Measurements from ENCODE around the gene PDZRN3. TPM values are rescaled to one million over a fixed set of nuclear protein-coding genes. Genes with fewer than 3 reads are reported as not detected.

PDZRN3 gene
- polyA plus RNA-seq, 12 donors: 71.1 to 111 (median 87.2) TPM; not detected in 1

- DNase-seq: no peak
These were observed 198.1 kb downstream of the PDZRN3 start for GRCh38 chr3:73426606-73427005.

- DNase-seq: no peak
These were observed 201.6 kb downstream of the PDZRN3 start for GRCh38 chr3:73423116-73423515.

- no peak for DNase-seq
These were observed 202.2 kb downstream of the PDZRN3 start for GRCh38 chr3:73422571-73422970.

DNA sequence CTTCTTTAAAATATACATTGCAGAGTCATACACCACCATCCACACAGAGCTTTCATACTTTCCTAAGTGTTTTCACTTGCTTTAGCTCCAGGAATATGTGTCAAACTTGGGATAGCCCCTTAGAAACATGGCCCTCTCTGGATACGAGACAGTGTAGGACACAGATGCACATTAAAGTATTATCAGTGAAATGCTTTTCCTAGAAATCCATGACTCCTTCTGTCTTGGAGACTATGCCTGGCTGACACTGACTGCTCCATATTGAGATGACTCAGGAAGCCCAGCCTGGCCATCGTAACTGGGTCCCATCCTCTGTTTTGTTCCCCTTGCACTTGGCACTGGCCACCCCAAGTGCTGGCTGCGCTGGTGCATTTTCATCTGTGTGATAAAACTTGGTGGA lies 204.8 kb downstream of the PDZRN3 start:
- DNase-seq: no peak

GRCh38 chr3:73419179-73419803 lies 205.4 kb downstream of the PDZRN3 start:
- DNase-seq: no peak

- DNase-seq: no peak
These were observed 206.1 kb downstream of the PDZRN3 start for GRCh38 chr3:73418681-73419080.

- DNase-seq: no peak
These were observed 209.6 kb downstream of the PDZRN3 start for GRCh38 chr3:73415118-73415517.

DNA sequence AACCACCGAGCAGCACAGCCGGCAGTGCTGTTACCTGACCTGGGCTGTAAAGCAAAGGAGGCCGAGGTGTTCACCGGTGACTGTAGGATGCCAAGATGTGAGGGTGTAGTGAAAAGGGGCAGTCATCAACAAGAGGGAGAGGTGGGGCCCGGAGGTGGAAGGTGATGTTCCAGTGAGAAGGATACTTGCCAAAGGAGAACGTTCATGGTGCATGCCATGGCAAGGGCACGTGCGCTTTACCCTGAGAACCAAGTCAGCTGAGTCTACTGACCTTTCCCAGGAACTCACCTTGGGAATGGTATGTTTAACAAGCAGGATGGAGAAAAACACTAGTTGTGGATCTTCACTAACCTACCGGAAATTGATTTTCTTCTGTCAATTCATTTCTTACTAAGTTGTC lies 211.1 kb downstream of the PDZRN3 start:
- DNase-seq: no peak

DNA sequence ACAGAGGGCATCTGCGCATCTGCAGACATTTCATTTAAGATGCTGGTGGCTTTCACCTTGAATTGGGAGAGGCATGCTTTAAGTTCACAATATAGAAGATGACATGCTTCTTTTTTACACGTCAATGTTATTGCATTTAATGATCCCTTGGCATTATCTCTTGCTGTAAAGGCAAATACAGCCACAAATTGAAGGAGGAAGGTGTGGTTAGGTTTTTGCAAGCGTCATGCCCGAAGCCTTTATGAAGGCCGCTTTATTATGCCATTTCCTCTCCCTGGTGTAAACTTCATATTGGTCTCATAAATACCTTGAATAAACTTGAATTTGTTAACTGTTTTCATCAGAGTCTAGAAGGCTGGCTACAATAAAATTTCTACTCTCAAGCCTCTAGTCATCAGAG lies 212.7 kb downstream of the PDZRN3 start:
- DNase-seq: no peak

GRCh38 chr3:73411545-73411944 lies 213.2 kb downstream of the PDZRN3 start:
- no peak for DNase-seq

- DNase-seq: no peak
These were observed 215.5 kb downstream of the PDZRN3 start for GRCh38 chr3:73409138-73409763.

- no peak for DNase-seq
These were observed 216.1 kb downstream of the PDZRN3 start for GRCh38 chr3:73408634-73409033.

GRCh38 chr3:73407577-73407976 lies 217.2 kb downstream of the PDZRN3 start:
- no peak for DNase-seq

DNA sequence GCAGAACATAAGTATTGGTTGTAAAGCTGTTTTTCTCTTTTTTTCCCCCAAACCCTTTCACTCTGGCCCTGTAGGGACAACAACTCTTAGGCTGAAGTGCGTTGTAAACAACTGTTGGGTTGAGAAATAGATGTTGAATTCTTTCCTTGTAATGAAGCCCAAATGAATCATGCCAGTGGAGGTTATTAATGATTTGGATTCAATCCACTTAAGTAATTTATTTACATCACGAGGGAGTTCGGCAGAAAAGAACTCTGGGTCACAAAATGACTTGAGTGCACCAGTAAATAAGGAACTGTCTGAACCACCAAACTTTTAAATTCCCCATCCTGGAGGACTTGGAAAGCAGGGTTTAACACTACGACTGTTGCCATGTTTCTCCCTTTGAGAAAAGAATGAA lies 218.9 kb downstream of the PDZRN3 start:
- no peak for DNase-seq

- DNase-seq: no peak
These were observed 219.7 kb downstream of the PDZRN3 start for GRCh38 chr3:73405000-73405399.

GRCh38 chr3:73404435-73404834 lies 220.3 kb downstream of the PDZRN3 start:
- DNase-seq: no peak

- DNase-seq: no peak
These were observed 221.3 kb downstream of the PDZRN3 start for GRCh38 chr3:73403444-73403843.

- no peak for DNase-seq
These were observed 223.0 kb downstream of the PDZRN3 start for GRCh38 chr3:73401616-73402279.

DNA sequence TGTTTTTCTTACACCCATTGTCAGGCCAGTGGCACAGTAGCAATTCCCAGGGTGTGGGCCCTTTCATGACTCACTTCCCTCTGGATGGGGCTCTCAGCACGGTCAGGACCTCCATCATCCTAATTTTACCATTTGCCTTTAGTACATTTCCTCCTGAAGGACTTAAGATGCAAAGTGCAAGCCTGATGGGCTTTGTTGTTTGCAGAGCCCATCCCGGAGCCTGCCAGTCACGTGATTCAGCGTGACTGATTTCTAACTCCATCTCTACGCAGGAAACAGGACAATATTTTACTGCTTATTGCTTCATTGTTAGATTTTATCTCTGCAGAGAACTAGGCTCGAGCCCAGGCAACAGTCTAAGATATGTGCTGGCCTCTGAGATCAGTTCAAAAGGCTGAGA lies 223.7 kb downstream of the PDZRN3 start:
- DNase-seq: no peak

DNA sequence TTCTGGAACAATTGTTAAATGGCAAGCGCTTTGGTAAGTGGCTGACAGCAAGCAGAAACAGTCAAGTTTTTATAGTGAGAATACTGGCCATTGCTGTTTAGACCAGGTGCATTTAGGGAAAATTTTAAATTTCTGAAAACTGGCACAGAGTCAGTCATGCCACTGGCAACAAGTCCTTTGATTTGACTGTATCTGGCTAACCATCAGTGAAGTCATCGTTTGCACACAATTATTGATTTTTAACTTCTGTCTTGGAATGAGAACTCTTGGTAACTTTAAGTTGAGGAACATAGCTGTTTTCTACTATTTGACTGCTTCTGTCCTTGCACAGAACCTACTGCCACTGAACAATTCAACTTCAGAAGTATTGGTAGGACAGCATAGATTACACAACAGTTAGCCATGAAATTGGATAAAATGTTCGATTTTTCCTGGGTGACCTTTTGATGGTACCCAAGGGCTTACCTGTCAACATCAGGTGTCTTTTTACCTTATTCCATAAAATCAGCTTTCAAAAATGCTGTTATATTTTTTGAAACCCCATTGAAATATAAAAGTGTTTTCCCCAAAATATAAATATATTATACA lies 225.0 kb downstream of the PDZRN3 start:
- no peak for DNase-seq

- no peak for DNase-seq
These were observed 225.6 kb downstream of the PDZRN3 start for GRCh38 chr3:73399106-73399505.

GRCh38 chr3:73398084-73398483 lies 226.7 kb downstream of the PDZRN3 start:
- no peak for DNase-seq

DNA sequence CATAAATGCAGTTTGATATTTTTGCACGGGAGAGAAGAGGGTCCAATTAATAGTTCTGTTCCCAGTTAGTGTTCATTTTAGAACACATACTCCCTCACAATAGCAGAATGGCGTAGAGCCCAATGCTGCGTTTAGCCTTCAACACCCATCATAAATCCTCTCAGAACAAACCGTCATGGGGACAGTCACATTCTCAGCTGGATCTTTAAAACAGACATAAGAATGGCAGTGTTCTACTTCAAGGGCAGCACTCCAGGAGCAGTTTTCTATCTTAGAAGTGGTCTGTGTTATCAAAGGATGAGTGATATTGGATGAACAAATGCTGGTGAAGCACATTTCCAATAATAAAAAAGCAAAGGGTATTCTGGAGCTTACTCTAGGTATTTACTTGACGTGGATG lies 230.5 kb downstream of the PDZRN3 start:
- DNase-seq: no peak

All from muscle of arm (tissue), 12 donors.